SKM-1 treated with dmso at 0.1 percent for 144 hours (cell line): Measurements from ENCODE around the gene UMPS.
A peak's percentile ranks its signal among the peaks of the same experiment; 100 is the strongest.
"Not testable (repeated sequence)": the region's sequence is repeated elsewhere in the genome, so short reads cannot be mapped to it uniquely, and the experiment has no call there.

ENCODE experiments used
- DNase-seq: peaks from one replicate; lab custom pipeline; 2025; ENCODE audit not compliant: unreplicated experiment; lab: John Stamatoyannopoulos, UW

The UMPS gene

DNA sequence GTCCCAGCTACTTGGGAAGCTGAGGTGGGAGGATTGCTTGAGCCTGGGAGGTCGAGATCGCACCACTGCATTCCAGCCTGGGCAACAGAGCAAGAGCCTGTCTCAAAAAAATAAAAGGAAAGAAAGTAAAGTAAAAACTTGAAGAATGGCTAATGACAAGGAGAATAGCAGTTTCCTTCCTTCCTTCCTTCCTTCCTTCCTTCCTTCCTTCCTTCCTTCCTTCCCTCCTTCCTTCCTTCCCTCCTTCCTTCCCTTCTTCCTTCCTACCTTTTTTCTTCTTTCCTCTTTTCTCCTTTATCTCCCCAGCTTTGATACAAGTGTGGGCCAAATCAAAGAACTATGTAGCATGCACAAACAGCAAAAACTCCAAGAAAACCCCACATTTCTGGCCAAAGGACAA, 23.0 kb upstream of the UMPS start:
- not testable (repeated sequence) for DNase-seq

DNA sequence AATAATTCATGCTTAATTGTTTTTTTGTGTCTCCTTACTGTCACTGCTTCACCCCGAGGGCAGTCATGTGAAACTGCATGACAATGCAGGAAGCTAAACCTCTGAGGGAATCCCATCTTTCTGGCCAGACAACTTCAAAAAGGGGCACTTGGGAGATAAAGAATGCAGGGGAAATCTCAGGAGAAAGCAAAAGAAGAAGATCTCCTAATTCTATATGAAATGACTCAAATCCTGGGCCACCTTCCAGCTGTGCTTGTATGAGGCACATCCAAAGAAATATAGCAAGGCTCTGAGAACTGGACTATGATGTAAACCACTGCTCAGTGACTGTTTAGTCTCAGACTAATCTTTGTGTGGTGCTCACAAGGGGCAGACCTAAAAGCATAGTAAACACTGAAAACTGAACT, 22.6 kb upstream of the UMPS start:
- DNase-seq = no peak

- DNase-seq = no peak
Measured at GRCh38 chr3:124714223-124714853, 15.9 kb upstream of the UMPS start.

DNA sequence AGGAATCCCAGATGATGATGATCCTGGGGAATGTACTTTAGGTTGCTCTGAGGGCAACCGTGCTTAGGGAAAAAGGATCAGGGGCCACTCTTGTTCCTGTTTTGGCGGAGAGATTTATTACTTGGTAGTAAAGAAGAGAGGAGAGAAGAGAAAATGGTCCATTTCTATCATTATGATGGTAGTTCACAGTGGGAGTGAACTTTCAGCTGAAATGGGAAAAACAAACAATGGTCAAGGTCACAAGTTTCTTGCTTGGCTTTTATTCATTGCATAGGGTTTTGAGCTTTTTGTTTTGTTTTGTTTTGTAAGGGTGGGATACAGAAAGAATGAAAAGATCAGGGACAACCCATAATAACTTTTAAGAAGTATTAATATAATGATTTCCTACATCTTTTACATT, 7.7 kb upstream of the UMPS start:
- no peak for DNase-seq

DNA sequence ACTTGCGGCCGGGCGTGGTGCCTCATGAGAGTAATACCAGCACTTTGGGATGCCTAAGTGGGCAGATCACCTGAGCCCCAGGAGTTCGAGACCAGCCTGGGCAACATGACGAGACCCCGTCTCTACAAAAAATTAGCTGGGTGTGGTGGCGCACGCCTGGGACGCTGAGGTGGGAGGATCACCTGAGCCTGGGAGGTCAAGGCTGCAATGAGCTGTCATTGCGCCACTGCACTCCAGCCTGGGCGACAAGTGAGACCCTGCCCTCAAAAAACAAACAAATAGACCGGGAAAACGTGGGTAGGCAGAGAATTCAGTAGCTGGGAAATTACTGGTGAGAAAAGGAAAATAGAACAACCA, 667 bp downstream of the UMPS start:
- no peak for DNase-seq

- no peak for DNase-seq
Measured at GRCh38 chr3:124731760-124732159, 1.5 kb downstream of the UMPS start.

GRCh38 chr3:124741027-124741426, 10.8 kb downstream of the UMPS start:
- DNase-seq = no peak

GRCh38 chr3:124745756-124746155, 15.5 kb downstream of the UMPS start:
- DNase-seq = no peak

GRCh38 chr3:124747111-124747981, 17.1 kb downstream of the UMPS start:
- no peak for DNase-seq

- DNase-seq = no peak
Measured at GRCh38 chr3:124748560-124749198, 18.4 kb downstream of the UMPS start.

DNA sequence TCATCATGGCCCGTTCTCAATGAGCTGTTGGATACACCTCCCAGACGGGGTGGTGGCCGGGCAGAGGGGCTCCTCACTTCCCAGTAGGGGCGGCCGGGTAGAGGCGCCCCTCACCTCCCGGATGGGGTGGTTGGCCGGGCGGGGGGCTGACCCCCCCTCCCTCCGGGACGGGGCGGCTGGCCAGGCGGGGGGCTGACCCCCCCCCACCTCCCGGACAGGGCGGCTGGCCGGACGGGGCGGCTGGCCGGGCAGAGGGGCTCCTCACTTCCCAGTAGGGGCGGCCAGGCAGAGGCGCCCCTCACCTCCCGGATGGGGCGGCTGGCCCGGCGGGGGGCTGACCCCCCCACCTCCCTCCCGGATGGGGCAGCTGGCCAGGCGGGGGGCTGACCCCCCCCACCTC, 19.6 kb downstream of the UMPS start:
- not testable (repeated sequence) for DNase-seq

DNA sequence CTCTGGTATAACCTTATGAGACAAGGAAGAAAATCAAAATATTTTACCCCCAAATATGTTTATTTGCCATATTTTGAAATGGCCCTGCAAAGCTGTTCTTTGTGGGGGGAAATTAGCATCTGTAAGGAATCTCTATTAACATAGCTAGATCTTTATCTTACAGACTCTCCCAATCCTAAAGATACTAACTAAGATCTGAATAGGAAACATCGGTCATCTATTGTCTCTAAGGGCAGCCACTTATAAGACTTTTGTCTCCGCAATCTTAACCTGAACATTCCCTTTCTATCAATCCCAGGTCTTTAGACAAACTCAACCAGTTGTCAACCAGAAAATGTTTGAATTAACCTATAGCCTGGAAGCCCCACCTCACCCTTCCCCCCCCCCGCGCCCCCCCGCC, 21.2 kb downstream of the UMPS start:
- no peak for DNase-seq

DNA sequence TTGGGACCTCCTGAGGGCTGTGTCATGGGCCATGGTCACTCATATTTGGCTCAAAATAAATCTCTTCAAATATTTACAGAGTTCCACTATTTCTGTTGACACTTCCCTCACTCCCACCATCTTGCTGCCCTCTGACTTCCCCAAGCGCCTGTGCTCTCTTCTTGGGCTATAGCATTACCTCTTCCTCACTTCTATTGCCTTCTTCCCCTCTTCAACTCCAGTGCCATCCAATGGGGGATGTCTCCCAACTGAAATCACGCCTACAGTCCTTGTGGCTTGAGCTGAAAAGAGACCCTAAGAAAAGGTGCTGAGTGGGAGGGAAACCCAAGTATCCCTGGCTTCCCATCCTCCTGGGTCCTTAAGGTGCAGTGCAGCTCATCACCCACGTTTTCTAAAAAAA, 21.8 kb downstream of the UMPS start:
- no peak for DNase-seq

- DNase-seq = not testable (repeated sequence)
Measured at GRCh38 chr3:124757926-124758325, 27.7 kb downstream of the UMPS start.

DNA sequence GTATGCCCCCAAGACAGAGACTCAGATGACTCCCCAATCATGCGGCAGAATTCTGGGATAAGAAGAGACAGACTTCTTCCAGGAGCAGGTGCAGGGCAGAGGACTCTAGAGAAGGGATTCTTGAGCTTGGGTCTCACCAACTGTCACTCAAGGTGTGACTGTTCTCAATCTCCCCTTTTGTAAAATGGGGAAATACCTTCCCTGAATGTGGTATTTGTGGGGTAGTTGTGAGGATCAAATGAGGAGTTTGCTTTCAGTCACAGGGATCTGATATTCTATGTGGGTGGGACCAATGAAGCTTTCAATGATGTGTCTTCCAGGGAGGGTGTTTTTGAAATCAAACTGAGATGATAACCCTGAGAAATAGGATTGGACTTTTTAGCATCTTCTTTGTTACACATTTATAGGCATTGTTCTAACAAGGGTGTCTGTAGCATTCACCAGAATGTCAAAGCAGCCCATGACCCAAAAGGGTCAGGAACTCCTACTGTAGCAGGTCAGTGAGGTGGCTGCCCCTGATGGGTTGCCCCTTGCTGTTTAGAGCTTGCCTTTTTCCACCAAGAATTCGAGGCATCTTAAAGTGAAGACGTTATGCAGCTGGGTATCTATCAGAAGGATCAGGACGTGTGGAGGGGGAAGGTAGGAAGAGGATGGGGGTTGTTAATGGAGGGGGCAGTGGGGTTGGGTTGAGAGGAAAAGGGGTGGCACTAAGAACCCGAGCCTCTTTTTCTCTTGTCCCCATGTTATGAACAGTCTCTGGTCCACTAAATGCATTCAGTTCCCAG, 28.8 kb downstream of the UMPS start:
- DNase-seq = no peak

DNA sequence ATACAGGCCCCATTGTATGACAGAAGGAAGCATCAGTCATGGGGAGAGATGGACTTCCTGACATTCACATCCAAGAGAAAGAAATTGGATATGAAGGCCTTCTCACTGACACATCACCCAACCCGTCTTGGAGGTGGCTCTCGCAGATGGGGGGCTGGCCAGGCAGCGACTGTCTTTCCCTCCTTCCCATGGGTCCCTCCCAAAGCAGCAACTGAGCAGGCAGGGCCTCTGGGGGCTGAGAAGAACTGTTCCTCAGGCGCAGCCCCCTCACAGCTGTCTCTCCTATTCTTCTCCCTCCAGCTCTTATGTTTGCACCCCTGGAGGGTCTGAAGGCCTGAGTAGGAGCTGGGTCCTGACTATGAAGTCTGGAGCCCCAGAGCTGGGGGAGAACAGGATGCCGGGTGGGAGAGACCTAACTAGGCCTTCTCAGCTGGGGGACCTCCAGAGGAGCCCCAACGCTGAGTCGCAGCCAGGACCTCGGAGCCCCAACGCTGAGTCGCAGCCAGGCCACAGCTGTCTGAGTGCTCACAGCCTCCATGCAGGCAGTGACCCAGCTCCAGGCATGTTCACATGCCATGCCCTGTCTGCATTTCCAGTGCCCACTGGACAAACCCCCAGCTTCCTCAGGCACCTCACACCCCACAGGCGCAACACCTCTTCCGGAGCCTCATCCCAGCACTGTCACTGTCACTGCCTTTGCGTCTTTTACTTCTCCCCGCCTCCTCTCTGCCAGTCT, 29.6 kb downstream of the UMPS start:
- no peak for DNase-seq

- DNase-seq = no peak
Measured at GRCh38 chr3:124760601-124761000, 30.3 kb downstream of the UMPS start.

DNA sequence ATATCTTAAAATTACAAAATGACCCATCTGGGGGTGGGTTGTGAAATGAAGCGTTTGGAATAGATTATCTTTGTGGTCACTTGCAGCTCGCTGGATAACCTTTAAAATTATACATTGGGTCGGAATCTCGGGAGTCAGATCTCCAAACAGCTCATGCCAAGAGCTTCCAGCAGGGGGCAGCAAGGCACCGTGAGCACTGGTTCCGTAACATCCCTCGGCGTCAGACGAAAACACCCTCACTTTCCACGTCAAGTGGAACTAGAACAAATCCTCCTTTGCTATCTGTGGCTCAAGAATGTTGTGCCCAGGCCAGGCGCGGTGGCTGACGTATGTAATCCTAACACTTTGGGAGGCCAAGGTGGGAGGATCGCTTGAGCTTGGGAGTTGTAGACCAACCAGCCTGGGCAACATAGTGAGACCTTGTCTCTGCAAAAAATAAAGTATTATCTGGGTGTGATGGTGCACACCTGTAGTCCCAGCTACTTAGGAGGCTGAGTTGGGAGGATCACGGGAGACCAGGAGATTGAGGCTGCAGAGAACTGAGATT, 31.1 kb downstream of the UMPS start:
- peak; percentile 66 for DNase-seq

- DNase-seq = no peak
Measured at GRCh38 chr3:124761935-124762660, 31.8 kb downstream of the UMPS start.

DNA sequence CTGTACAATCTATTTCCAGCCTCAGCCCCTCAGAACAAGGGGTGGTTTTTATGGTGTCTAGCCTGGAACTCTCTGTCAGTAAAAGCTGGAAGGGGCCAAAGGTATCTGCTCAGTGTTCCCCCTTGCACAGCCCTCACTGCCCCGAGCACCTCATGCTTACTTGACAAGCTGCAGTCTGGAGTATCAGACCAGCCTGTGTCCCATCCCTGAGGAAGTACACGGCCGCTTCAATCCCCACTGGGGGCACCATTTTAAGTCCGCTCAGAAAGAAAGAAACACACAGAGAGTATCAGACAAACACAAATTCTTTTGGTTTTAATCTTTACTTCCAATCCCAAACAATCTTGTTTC, 32.4 kb downstream of the UMPS start:
- DNase-seq = no peak
